Measurements from ENCODE around the gene DPYD. TPM values are rescaled to one million over a fixed set of nuclear protein-coding genes. Genes with fewer than 3 reads are reported as not detected.

The DPYD gene
- polyA plus RNA-seq, 1 of the 3 experiments (the other 2 are of a cell fraction): 23.0 TPM

- Histone ChIP-seq H3K79me2 (ENCODE audit: insufficient read depth) (no peaks in the 10 kb centered on the region), H2AFZ (ENCODE audit: low read depth) (0 out of 2 replicates have a peak overlapping the region, but pooled peaks have one; percentile 27), H3K4me1 (ENCODE audit: control insufficient read depth in 1 of 2, insufficient read depth in 2 of 2, low read depth in 1 of 2, low read length in 1 of 2) (peaks cover 0 to 12% of the 10 kb centered on the region in 2 experiments; a peak in 2 of 4 replicates), H3K4me3 (ENCODE audit: low read depth in 2 of 2, low read length in 1 of 2) (no peak overlapping the region), H3K9me3 (no peaks in the 10 kb centered on the region), H3F3A (replicated peaks; ENCODE audit: insufficient read depth) (peaks cover 33% of the 10 kb centered on the region), H3K9ac (no peak overlapping the region; the same call in 1 of the 2 replicates), H3K9me2 (no peaks in the 10 kb centered on the region), H3K36me3 (replicated peaks in 1 of 2; ENCODE audit: control insufficient read depth in 1 of 2, insufficient read depth in 2 of 2, low read length in 1 of 2) (no peaks in the 10 kb centered on the region), H3K27ac (ENCODE audit: low read depth in 2 of 2, low read length in 1 of 2) (peak overlapping the region in 1 of 2 experiments; percentile 97; a peak in 3 of 4 replicates), H3K4me2 (peak overlapping the region; percentile 22; the same call in 1 of the 2 replicates), H4K20me1 (ENCODE audit: insufficient read depth) (no peaks in the 10 kb centered on the region), H3K27me3 (ENCODE audit: insufficient read depth) (no peaks in the 10 kb centered on the region)
- TF ChIP-seq, protein P1, sequence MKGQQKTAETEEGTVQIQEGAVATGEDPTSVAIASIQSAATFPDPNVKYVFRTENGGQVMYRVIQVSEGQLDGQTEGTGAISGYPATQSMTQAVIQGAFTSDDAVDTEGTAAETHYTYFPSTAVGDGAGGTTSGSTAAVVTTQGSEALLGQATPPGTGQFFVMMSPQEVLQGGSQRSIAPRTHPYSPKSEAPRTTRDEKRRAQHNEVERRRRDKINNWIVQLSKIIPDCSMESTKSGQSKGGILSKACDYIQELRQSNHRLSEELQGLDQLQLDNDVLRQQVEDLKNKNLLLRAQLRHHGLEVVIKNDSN (IDR thresholded peaks at IDR 0.05; ENCODE audit: borderline replicate concordance, low read depth): no peak
- TF ChIP-seq RAD21 (IDR thresholded peaks at IDR 0.05; ENCODE audit: low read length) (no peak), NRF1 (IDR thresholded peaks at IDR 0.05; ENCODE audit: low read depth, low read length) (no peak)
- 97% methylated on average over 2 of the region's 2 CpGs for WGBS (ENCODE audit: low lambda C conversion rate)
- CTCF ChIA-PET: no interaction called here
- POLR2A ChIA-PET: no interaction called here
- DNase-seq: no peak
Observed at GRCh38 chr1:97936976-97937375, 16.1 kb upstream of the DPYD start.

GRCh38 chr1:97934491-97934890 is 13.7 kb upstream of the DPYD start:
- H3K9me3 ChIP-seq: no peaks in the 10 kb centered on the region
- H4K20me1 ChIP-seq (ENCODE audit: insufficient read depth): no peaks in the 10 kb centered on the region
- H3K36me3 ChIP-seq (replicated peaks in 1 of 2; ENCODE audit: control insufficient read depth in 1 of 2, insufficient read depth in 2 of 2, low read length in 1 of 2): no peaks in the 10 kb centered on the region
- ChIA-PET CTCF (no interaction called here), POLR2A (no interaction called here)
- H3K79me2 ChIP-seq (ENCODE audit: insufficient read depth): no peaks in the 10 kb centered on the region
- TF ChIP-seq EP300 (IDR thresholded peaks at IDR 0.05; ENCODE audit: borderline replicate concordance in 1 of 2, low read depth in 1 of 2, low read length in 1 of 2): no peak
- no peaks in the 10 kb centered on the region for H3K27me3 ChIP-seq (ENCODE audit: insufficient read depth)
- H3F3A ChIP-seq (replicated peaks; ENCODE audit: insufficient read depth): peaks cover 35% of the 10 kb centered on the region
- no peak overlapping the region for H3K9ac ChIP-seq
- no peaks in the 10 kb centered on the region for H3K9me2 ChIP-seq
- no peak overlapping the region for H3K4me3 ChIP-seq (ENCODE audit: low read depth in 2 of 2, low read length in 1 of 2)
- no peak overlapping the region for H2AFZ ChIP-seq (ENCODE audit: low read depth)
- WGBS (ENCODE audit: low lambda C conversion rate): 93% methylated on average over 6 of the region's 6 CpGs
- H3K27ac ChIP-seq (ENCODE audit: low read depth in 2 of 2, low read length in 1 of 2): no peak overlapping the region
- no peak overlapping the region for H3K4me2 ChIP-seq
- DNase-seq: no peak
- peaks cover 0 to 10% of the 10 kb centered on the region in 2 experiments; a peak in 2 of 4 replicates for H3K4me1 ChIP-seq (ENCODE audit: control insufficient read depth in 1 of 2, insufficient read depth in 2 of 2, low read depth in 1 of 2, low read length in 1 of 2)

GRCh38 chr1:97929874-97930851 is 9.3 kb upstream of the DPYD start:
- 80% methylated on average over 5 of the region's 5 CpGs for WGBS (ENCODE audit: low lambda C conversion rate)
- Histone ChIP-seq H3K4me3 (ENCODE audit: low read depth in 2 of 2, low read length in 1 of 2) (no peak overlapping the region), H3K27me3 (ENCODE audit: insufficient read depth) (no peaks in the 10 kb centered on the region), H3K9ac (no peak overlapping the region), H3K27ac (ENCODE audit: low read depth in 2 of 2, low read length in 1 of 2) (peak overlapping the region in 1 of 2 experiments; percentile 8; a peak in 1 of 4 replicates), H3K4me2 (no peak overlapping the region), H3K4me1 (ENCODE audit: control insufficient read depth in 1 of 2, insufficient read depth in 2 of 2, low read depth in 1 of 2, low read length in 1 of 2) (no peaks in the 10 kb centered on the region; a peak in 2 of 4 replicates), H3F3A (replicated peaks; ENCODE audit: insufficient read depth) (peaks cover 9% of the 10 kb centered on the region), H4K20me1 (ENCODE audit: insufficient read depth) (no peaks in the 10 kb centered on the region), H3K79me2 (ENCODE audit: insufficient read depth) (no peaks in the 10 kb centered on the region), H3K9me2 (no peaks in the 10 kb centered on the region), H2AFZ (ENCODE audit: low read depth) (no peak overlapping the region), H3K36me3 (replicated peaks in 1 of 2; ENCODE audit: control insufficient read depth in 1 of 2, insufficient read depth in 2 of 2, low read length in 1 of 2) (no peaks in the 10 kb centered on the region), H3K9me3 (no peaks in the 10 kb centered on the region)
- no peak for DNase-seq
- CTCF ChIA-PET: no interaction called here
- POLR2A ChIA-PET: no interaction called here
- TF ChIP-seq CHD2 (IDR thresholded peaks at IDR 0.05; ENCODE audit: low read length, partially characterized antibody) (no peak), JUND (IDR thresholded peaks at IDR 0.05) (no peak), NRF1 (IDR thresholded peaks at IDR 0.05; ENCODE audit: low read depth, low read length) (no peak), YY1 (IDR thresholded peaks at IDR 0.05; ENCODE audit: low read depth) (no peak), ELF1 (IDR thresholded peaks at IDR 0.05) (no peak), RCOR1 (IDR thresholded peaks at IDR 0.05; ENCODE audit: low read length) (no peak), TAF1 (IDR thresholded peaks at IDR 0.05; ENCODE audit: borderline replicate concordance, low read depth, low read length) (no peak), NFIC (IDR thresholded peaks at IDR 0.05; ENCODE audit: borderline replicate concordance) (no peak), FOXJ3 (CRISPR knock-in tag; IDR thresholded peaks at IDR 0.05) (no peak), CTCF (IDR thresholded peaks at IDR 0.05) (no peak), SMC3 (IDR thresholded peaks at IDR 0.05; ENCODE audit: low read depth, low read length) (no peak), POLR2AphosphoS5 (IDR thresholded peaks at IDR 0.05; ENCODE audit: low read depth, low read length) (no peak), RXRA (IDR thresholded peaks at IDR 0.05; ENCODE audit: borderline replicate concordance, low read depth) (no peak), RFX5 (IDR thresholded peaks at IDR 0.05; ENCODE audit: low read length) (no peak)
- TF ChIP-seq, protein P2, sequence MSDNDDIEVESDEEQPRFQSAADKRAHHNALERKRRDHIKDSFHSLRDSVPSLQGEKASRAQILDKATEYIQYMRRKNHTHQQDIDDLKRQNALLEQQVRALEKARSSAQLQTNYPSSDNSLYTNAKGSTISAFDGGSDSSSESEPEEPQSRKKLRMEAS (IDR thresholded peaks at IDR 0.05; ENCODE audit: low read depth): no peak
